ENCODE data around the gene HIVEP1. TPM values are rescaled to one million over a fixed set of nuclear protein-coding genes. Genes with fewer than 3 reads are reported as not detected.

Gene HIVEP1
- total and polyA plus RNA-seq, 2 of the 13 experiments (the other 11 are each of a cell fraction or from before 2014, with no cell fraction given) = 7.4 to 9.9 TPM

DNA sequence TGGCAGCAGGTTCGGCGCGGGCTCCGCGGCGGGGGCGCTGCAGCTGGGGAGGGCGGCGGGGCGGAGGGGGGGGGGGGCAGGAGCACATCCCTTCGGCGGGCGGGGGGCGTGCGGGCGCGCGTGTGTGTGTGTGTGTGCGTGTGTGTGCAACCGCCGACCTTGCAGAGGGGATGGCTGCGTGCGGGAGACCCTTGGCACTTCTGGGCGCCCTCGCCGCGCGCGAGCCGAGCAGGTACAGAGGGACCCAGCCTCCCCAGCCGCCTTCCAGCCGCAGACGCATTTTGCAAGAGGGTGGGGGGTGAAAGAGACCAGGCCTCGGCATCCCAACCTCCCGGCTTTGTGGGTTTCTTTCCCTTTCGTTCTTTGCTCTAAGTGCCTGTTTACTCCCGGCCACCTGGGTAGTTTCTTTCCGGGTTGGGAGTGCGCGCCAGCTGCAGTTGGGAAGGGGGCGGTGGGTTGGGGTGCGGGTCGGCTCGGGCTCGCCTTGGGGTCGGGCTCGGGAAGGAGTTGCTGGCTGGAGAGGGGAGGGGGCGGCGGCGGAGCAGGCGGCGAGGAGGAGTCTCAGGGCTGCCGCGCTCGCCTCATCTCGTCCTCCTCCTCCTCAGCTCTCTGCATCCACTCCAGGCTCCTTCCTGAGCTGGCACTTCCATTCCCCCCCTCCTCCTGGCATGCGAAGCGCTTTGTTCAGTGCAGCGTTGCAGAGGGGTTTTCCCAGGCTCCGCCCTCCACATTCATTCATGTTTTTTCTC lies 620 bp downstream of the HIVEP1 start (continued):
- peak; percentile 42; the same call in 1 of the 3 replicates for TF ChIP-seq MXI1 (IDR thresholded peaks at IDR 0.05; ENCODE audit: borderline replicate concordance, low read depth, low read length)
- no peak for TF ChIP-seq SMC3 (IDR thresholded peaks at IDR 0.05; ENCODE audit: low read length)
- TF ChIP-seq, protein P1, sequence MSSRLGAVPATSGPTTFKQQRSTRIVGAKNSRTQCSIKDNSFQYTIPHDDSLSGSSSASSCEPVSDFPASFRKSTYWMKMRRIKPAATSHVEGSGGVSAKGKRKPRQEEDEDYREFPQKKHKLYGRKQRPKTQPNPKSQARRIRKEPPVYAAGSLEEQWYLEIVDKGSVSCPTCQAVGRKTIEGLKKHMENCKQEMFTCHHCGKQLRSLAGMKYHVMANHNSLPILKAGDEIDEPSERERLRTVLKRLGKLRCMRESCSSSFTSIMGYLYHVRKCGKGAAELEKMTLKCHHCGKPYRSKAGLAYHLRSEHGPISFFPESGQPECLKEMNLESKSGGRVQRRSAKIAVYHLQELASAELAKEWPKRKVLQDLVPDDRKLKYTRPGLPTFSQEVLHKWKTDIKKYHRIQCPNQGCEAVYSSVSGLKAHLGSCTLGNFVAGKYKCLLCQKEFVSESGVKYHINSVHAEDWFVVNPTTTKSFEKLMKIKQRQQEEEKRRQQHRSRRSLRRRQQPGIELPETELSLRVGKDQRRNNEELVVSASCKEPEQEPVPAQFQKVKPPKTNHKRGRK (CRISPR knock-in tag; IDR thresholded peaks at IDR 0.05) = no peak
- peak; percentile 7; the same call in 1 of the 2 replicates for TF ChIP-seq ZNF574 (CRISPR knock-in tag; IDR thresholded peaks at IDR 0.05)
- TF ChIP-seq ZFP36 (IDR thresholded peaks at IDR 0.05; ENCODE audit: borderline replicate concordance, low read depth, low read length, partially characterized antibody) = no peak
- TF ChIP-seq, protein P2, sequence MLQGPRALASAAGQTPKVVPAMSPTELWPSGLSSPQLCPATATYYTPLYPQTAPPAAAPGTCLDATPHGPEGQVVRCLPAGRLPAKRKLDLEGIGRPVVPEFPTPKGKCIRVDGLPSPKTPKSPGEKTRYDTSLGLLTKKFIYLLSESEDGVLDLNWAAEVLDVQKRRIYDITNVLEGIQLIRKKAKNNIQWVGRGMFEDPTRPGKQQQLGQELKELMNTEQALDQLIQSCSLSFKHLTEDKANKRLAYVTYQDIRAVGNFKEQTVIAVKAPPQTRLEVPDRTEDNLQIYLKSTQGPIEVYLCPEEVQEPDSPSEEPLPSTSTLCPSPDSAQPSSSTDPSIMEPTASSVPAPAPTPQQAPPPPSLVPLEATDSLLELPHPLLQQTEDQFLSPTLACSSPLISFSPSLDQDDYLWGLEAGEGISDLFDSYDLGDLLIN (CRISPR knock-in tag; IDR thresholded peaks at IDR 0.05; ENCODE audit: borderline replicate concordance) = no peak
- TF ChIP-seq PHF20 (CRISPR knock-in tag; IDR thresholded peaks at IDR 0.05) = no peak; the same call in 1 of the 2 replicates
- TF ChIP-seq AKAP8 (CRISPR knock-in tag; IDR thresholded peaks at IDR 0.05) = no peak
- TF ChIP-seq ZNF20 (CRISPR knock-in tag; IDR thresholded peaks at IDR 0.05) = no peak
- TF ChIP-seq, protein P3, sequence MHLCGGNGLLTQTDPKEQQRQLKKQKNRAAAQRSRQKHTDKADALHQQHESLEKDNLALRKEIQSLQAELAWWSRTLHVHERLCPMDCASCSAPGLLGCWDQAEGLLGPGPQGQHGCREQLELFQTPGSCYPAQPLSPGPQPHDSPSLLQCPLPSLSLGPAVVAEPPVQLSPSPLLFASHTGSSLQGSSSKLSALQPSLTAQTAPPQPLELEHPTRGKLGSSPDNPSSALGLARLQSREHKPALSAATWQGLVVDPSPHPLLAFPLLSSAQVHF (CRISPR knock-in tag; IDR thresholded peaks at IDR 0.05) = no peak
- no peak for TF ChIP-seq TEAD2 (CRISPR knock-in tag; IDR thresholded peaks at IDR 0.05)
- TF ChIP-seq ATF7 (IDR thresholded peaks at IDR 0.05) = no peak
- no peak for TF ChIP-seq ATF7 (CRISPR knock-in tag; IDR thresholded peaks at IDR 0.05)
- TF ChIP-seq, protein P4, sequence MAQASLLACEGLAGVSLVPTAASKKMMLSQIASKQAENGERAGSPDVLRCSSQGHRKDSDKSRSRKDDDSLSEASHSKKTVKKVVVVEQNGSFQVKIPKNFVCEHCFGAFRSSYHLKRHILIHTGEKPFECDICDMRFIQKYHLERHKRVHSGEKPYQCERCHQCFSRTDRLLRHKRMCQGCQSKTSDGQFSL (CRISPR knock-in tag; IDR thresholded peaks at IDR 0.05) = no peak
- no peak for TF ChIP-seq MYNN (CRISPR knock-in tag; IDR thresholded peaks at IDR 0.05; ENCODE audit: low read depth)
- no peak for TF ChIP-seq ZNF83 (CRISPR knock-in tag; IDR thresholded peaks at IDR 0.05; ENCODE audit: borderline replicate concordance)
- no peak for TF ChIP-seq ZNF773 (CRISPR knock-in tag; IDR thresholded peaks at IDR 0.05; ENCODE audit: borderline replicate concordance)
- TF ChIP-seq ZNF563 (CRISPR knock-in tag; IDR thresholded peaks at IDR 0.05) = no peak; the same call in 1 of the 2 replicates
- TF ChIP-seq NR3C1 (CRISPR knock-in tag; IDR thresholded peaks at IDR 0.05) = no peak
- no peak for TF ChIP-seq XRCC5 (optimal IDR thresholded peaks at IDR 0.05; ENCODE audit: low read length)
- TF ChIP-seq ISX (CRISPR knock-in tag; conservative IDR thresholded peaks at IDR 0.05) = no peak

Data from HepG2 (cell line).